ENCODE data around the gene TMEFF2. TPM values are rescaled to one million over a fixed set of nuclear protein-coding genes. Genes with fewer than 3 reads are reported as not detected.

Gene TMEFF2
- total and polyA plus RNA-seq, 10 of the 15 experiments (the other 5 are each of a cell fraction or from before 2014, with no cell fraction given): not detected

DNA sequence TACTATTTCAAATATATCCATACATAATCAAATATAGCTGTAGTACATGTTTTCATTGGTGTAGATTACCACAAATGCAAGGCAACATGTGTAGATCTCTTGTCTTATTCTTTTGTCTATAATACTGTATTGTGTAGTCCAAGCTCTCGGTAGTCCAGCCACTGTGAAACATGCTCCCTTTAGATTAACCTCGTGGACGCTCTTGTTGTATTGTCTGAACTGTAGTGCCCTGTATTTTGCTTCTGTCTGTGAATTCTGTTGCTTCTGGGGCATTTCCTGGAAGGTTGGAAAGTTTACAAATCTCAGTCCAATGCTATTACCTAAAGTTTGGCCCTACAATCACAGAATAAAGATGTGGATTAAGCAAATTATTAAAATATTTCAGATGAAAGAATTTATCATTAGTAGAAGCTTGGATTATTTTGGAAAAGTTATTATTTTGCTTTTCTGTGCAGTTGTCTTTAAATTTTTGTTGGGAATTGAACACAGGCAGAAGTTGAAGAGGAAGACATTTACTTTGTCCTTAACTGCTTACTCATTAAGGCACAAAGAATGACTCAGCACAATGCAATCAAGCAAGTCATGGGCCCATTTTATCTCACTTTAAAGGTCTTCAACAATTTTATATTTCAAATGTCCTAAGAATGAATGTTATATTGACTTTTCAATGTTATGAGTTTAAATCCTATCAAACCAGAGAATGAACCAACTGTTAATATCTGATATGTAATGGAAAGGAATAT lies 244.4 kb downstream of the TMEFF2 start:
- ChIA-PET RAD21 (ENCODE audit: unreplicated experiment) (interaction anchor here (1.0 to 1.6 kb wide), 3 partner anchors 8 to 212 kb away, joined by 3 to 5 read pairs (median 4); no protein-coding TSS in a partner anchor), CTCF (interaction anchor here (0.5 to 1.6 kb wide), 4 partner anchors 12 to 212 kb away, joined by 3 to 7 read pairs (median 5); no protein-coding TSS in a partner anchor), POLR2A (no interaction called here), SMC1A (ENCODE audit: uncharacterized antibody, unreplicated experiment) (interaction anchor here (1.0 to 1.9 kb wide), 6 partner anchors 18 to 212 kb away, joined by 3 to 10 read pairs (median 3); no protein-coding TSS in a partner anchor)
- H3K4me2 ChIP-seq (ENCODE audit: control insufficient read depth, insufficient read depth): no peak overlapping the region
- no peak overlapping the region for H2AFZ ChIP-seq (ENCODE audit: control insufficient read depth, low read depth, low read length)
- no peaks in the 10 kb centered on the region for H3K9me3 ChIP-seq (replicated peaks; ENCODE audit: control insufficient read depth, insufficient read depth, low read length)
- no peak overlapping the region for H3K4me3 ChIP-seq
- in situ Hi-C loops (cut with MboI) (no loop called here), intact Hi-C loops (cut with micrococcal nuclease; ENCODE audit: unreplicated experiment) (no loop called here)
- DNase-seq (ENCODE audit: low read depth, low spot score): no peak
- WGBS (ENCODE audit: insufficient coverage, insufficient replicate concordance, low lambda C conversion rate, missing lambda C conversion rate): 61% methylated on average over 3 of the region's 3 CpGs
- H3K4me1 ChIP-seq (ENCODE audit: control insufficient read depth, insufficient read depth, low read length): no peaks in the 10 kb centered on the region
- TF ChIP-seq BACH1 (IDR thresholded peaks at IDR 0.05; ENCODE audit: borderline replicate concordance) (peak; percentile 97), MTA2 (IDR thresholded peaks at IDR 0.05; ENCODE audit: low read depth) (no peak), RAD51 (IDR thresholded peaks at IDR 0.05) (no peak), RELA (IDR thresholded peaks at IDR 0.05; ENCODE audit: borderline replicate concordance, partially characterized antibody) (no peak), CUX1 (IDR thresholded peaks at IDR 0.05; ENCODE audit: insufficient replicate concordance, low read depth, low read length) (no peak), DPF2 (IDR thresholded peaks at IDR 0.05) (no peak)
- no peak overlapping the region for H3K9ac ChIP-seq (ENCODE audit: control insufficient read depth, insufficient read depth, low read length)
- H3K27me3 ChIP-seq (replicated peaks in 1 of 2; ENCODE audit: control insufficient read depth in 2 of 2, insufficient read depth in 2 of 2, low read length in 1 of 2): no peaks in the 10 kb centered on the region
- ATAC-seq: peak; percentile 59; the same call in 2 of the 3 replicates
- no peak for FAIRE-seq
- no peak overlapping the region for H3K27ac ChIP-seq (ENCODE audit: control insufficient read depth, insufficient read depth)
- no peaks in the 10 kb centered on the region for H4K20me1 ChIP-seq (ENCODE audit: control insufficient read depth, insufficient read depth)
- H3K36me3 ChIP-seq (ENCODE audit: control insufficient read depth in 2 of 2, insufficient read depth in 2 of 2, low read length in 1 of 2): no peaks in the 10 kb centered on the region
- no TSS peak for BruUV-seq (replicated peaks)
- no peaks in the 10 kb centered on the region for H3K79me2 ChIP-seq (ENCODE audit: control insufficient read depth, insufficient read depth, low read length)
